ENCODE results near the gene SAMD14. TPM values are rescaled to one million over a fixed set of nuclear protein-coding genes. Genes with fewer than 3 reads are reported as not detected.

Gene SAMD14
- total and polyA plus RNA-seq, 9 donors, result 0.36 to 4.9 (median 1.7) TPM

- intact Hi-C loops (cut with DNase I), result loop anchor here in 2 of 4 donors (1.0 to 10.0 kb wide), 2 partner anchors 22 to 46 kb away; no protein-coding TSS in a partner anchor
- H3K27me3 ChIP-seq, result no peaks in the 10 kb centered on the region
- H3K4me3 ChIP-seq, result peak overlapping the region; percentile 49
- H3K4me1 ChIP-seq (ENCODE audit: insufficient read depth), result no peaks in the 10 kb centered on the region
- TF ChIP-seq CTCF (IDR thresholded peaks at IDR 0.05), result peak; percentile 98 to 99 (median 98)
- TF ChIP-seq POLR2A (IDR thresholded peaks at IDR 0.05), result peak; percentile 61
- no peak for TF ChIP-seq EP300 (IDR thresholded peaks at IDR 0.05)
- H3K36me3 ChIP-seq, result no peaks in the 10 kb centered on the region
- H3K27ac ChIP-seq, result peak overlapping the region; percentile 68 to 79
- no peaks in the 10 kb centered on the region for H3K9me3 ChIP-seq
- WGBS, 3 donors, result 0 to 1% (median 1%) methylated on average over 48 to 53 of the region's 53 CpGs
- DNase-seq, result peak; percentile 93 to 97 (median 95)
Measured at GRCh38 chr17:50161023-50161910, 31.3 kb upstream of the SAMD14 start.

- TF ChIP-seq EP300 (IDR thresholded peaks at IDR 0.05) (no peak), CTCF (IDR thresholded peaks at IDR 0.05) (no peak), POLR2A (IDR thresholded peaks at IDR 0.05) (no peak)
- no peak overlapping the region for H3K4me3 ChIP-seq
- 73 to 76% (median 76%) methylated on average over 4 of the region's 4 CpGs for WGBS, 3 donors
- H3K27ac ChIP-seq, result no peak overlapping the region
- intact Hi-C loops (cut with DNase I), result no loop called here
- no peak for DNase-seq
- H3K36me3 ChIP-seq, result no peaks in the 10 kb centered on the region
- no peaks in the 10 kb centered on the region for H3K27me3 ChIP-seq
- H3K4me1 ChIP-seq (ENCODE audit: insufficient read depth), result peaks cover 17% of the 10 kb centered on the region
- H3K9me3 ChIP-seq, result no peaks in the 10 kb centered on the region
Measured at GRCh38 chr17:50157891-50158290, 27.9 kb upstream of the SAMD14 start.

- H3K27me3 ChIP-seq, result no peaks in the 10 kb centered on the region
- peak overlapping the region; percentile 70 to 81 for H3K27ac ChIP-seq
- no peaks in the 10 kb centered on the region for H3K36me3 ChIP-seq
- WGBS, 3 donors, result 39 to 45% (median 40%) methylated on average over 8 of the region's 8 CpGs
- intact Hi-C loops (cut with DNase I), result no loop called here
- peaks cover 22% of the 10 kb centered on the region for H3K4me1 ChIP-seq (ENCODE audit: insufficient read depth)
- no peak overlapping the region for H3K4me3 ChIP-seq
- TF ChIP-seq EP300 (IDR thresholded peaks at IDR 0.05), result no peak
- no peaks in the 10 kb centered on the region for H3K9me3 ChIP-seq
- peak in 4 of 5 donors; percentile 59 to 83 (median 66) for DNase-seq
Measured at GRCh38 chr17:50155115-50155819, 25.3 kb upstream of the SAMD14 start.

- Histone ChIP-seq H3K27me3 (no peaks in the 10 kb centered on the region), H3K4me1 (ENCODE audit: insufficient read depth) (peaks cover 22% of the 10 kb centered on the region), H3K27ac (peak overlapping the region; percentile 22 to 81), H3K4me3 (no peak overlapping the region), H3K9me3 (no peaks in the 10 kb centered on the region), H3K36me3 (no peaks in the 10 kb centered on the region)
- WGBS, 3 donors, result 21 to 30% (median 26%) methylated on average over 1 of the region's 1 CpG
- no peak for DNase-seq
- intact Hi-C loops (cut with DNase I), result loop anchor here in 1 of 4 donors (5.0 kb wide), 1 partner anchor 1607 kb away; the partner anchor contains the start of gene HOXB2
- no peak for TF ChIP-seq CTCF (IDR thresholded peaks at IDR 0.05)
- TF ChIP-seq POLR2A (IDR thresholded peaks at IDR 0.05), result no peak
- no peak for TF ChIP-seq EP300 (IDR thresholded peaks at IDR 0.05)
Measured at GRCh38 chr17:50154604-50155003, 24.6 kb upstream of the SAMD14 start.

Data from ovary (tissue), 9 donors.